A549 (cell line): Measurements from ENCODE around the gene CREM. TPM values are rescaled to one million over a fixed set of nuclear protein-coding genes. Genes with fewer than 3 reads are reported as not detected.

Experiments used
- ATAC-seq, 2 experiments: fragments of 200-7000 bp in 1 of 2; fragments of >200 bp in 1 of 2; cut with Nextera tagmentation in 1 of 2; cut with Tn5 transposase in 1 of 2; 3 replicates each; pipeline versions ENCODE4 v1.8.0 to v1.9.1; 2018 to 2020; ENCODE audit warnings: mild to moderate bottlenecking in 1 of 2, moderate library complexity in 1 of 2
- CTCF ChIA-PET: fragments of 300-600 bp; sonication (Branson Sonifier 250); formaldehyde crosslinking; extraction: SDS; loops from one replicate; lab custom pipeline; 2021; ENCODE audit warnings: antibody characterized with exemption, inconsistent platforms; lab: Yijun Ruan, JAX
- POLR2A ChIA-PET: fragments of 350-600 bp; formaldehyde crosslinking; extraction: SDS; loops from one replicate; lab custom pipeline; 2021; ENCODE audit warnings: antibody characterized with exemption, inconsistent platforms; lab: Yijun Ruan, JAX
- DNase-seq, 2 experiments: peaks; one replicate each; pipeline versions ENCODE4 v3.0.0 to v3.0.0-alpha.2; 2011 to 2016; ENCODE audit warnings: low read depth in 1 of 2, low spot score in 1 of 2
- FAIRE-seq: peaks from 2 replicates; lab custom pipeline; 2011; peaks lifted over from hg19 to GRCh38; lab: Jason Lieb, UNC
- H3K27ac ChIP-seq, 2 experiments: fragments of >200 bp; sonication (Bioruptor Twin); formaldehyde crosslinking; 3 replicates each; pipeline ENCODE4 v1.5.1; 2016 to 2017
- H3K4me1 ChIP-seq: fragments of >200 bp; sonication (Bioruptor Twin); formaldehyde crosslinking; 3 replicates; pipeline ENCODE4 v1.6.1; 2016
- H3K4me2 ChIP-seq: fragments of >200 bp; sonication (Bioruptor Twin); formaldehyde crosslinking; 3 replicates; pipeline ENCODE4 v1.6.1; 2016
- H3K4me3 ChIP-seq: fragments of >200 bp; sonication (Bioruptor Twin); formaldehyde crosslinking; 3 replicates; pipeline ENCODE4 v1.5.1; 2016
- H3K9me3 ChIP-seq: fragments of >200 bp; sonication (Bioruptor Twin); formaldehyde crosslinking; 3 replicates; pipeline ENCODE4 v1.6.1; 2016
- ATOH8 ChIP-seq: fragments of 250-450 bp; sonication (Bioruptor Pico); IDR thresholded peaks from 2 replicates; pipeline ENCODE4 v1.5.0; 2020; ENCODE audit warnings: low read depth, mild to moderate bottlenecking, moderate library complexity
- BHLHE40 ChIP-seq: IDR thresholded peaks from 2 replicates; pipeline ENCODE4 v1.6.1; 2012; ENCODE audit warnings: low read depth, low read length, inconsistent platforms
- CBX2 ChIP-seq: fragments of 200-600 bp; sonication (generic); IDR thresholded peaks from 2 replicates; pipeline ENCODE4 v1.6.1; 2016; ENCODE audit warnings: low read depth, mild to moderate bottlenecking, borderline replicate concordance
- CEBPB ChIP-seq, 2 experiments: fragments of >200 bp in 1 of 2; sonication (Bioruptor Twin) in 1 of 2; formaldehyde crosslinking in 1 of 2; IDR thresholded peaks; 2 replicates each; pipeline ENCODE4 v1.6.1; 2012 to 2016
- CHD2 ChIP-seq: fragments of 150-350 bp; IDR thresholded peaks from 2 replicates; pipeline ENCODE4 v1.6.1; 2014; ENCODE audit warnings: low read length; ENCODE audit not compliant: partially characterized antibody
- E2F6 ChIP-seq: IDR thresholded peaks from 2 replicates; pipeline ENCODE4 v1.6.1; 2012; ENCODE audit warnings: low read depth, borderline replicate concordance
- EHF ChIP-seq: fragments of 250-450 bp; sonication (Bioruptor Pico); IDR thresholded peaks from 2 replicates; pipeline ENCODE4 v1.5.0; 2020; ENCODE audit warnings: mild to moderate bottlenecking
- EHMT2 ChIP-seq: fragments of 200-600 bp; sonication (generic); IDR thresholded peaks from 2 replicates; pipeline ENCODE4 v1.6.1; 2016; ENCODE audit warnings: antibody characterized with exemption, low read depth, mild to moderate bottlenecking, moderate library complexity
- EP300 ChIP-seq, 2 experiments: fragments of >200 bp; sonication (Bioruptor Twin); formaldehyde crosslinking; IDR thresholded peaks; 2 replicates in 1 of 2; 3 replicates in 1 of 2; pipeline ENCODE4 v1.6.1; 2016 to 2017
- FOSL2 ChIP-seq, 2 experiments: fragments of 450-650 bp in 1 of 2; fragments of >200 bp in 1 of 2; sonication (Bioruptor Twin) in 1 of 2; formaldehyde crosslinking; IDR thresholded peaks; 2 replicates each; pipeline versions ENCODE4 v1.5.0 to v1.6.1; 2016 to 2020; ENCODE audit warnings: mild to moderate bottlenecking in 1 of 2, moderate library complexity in 1 of 2
- HDAC2 ChIP-seq: fragments of 200-600 bp; sonication (generic); IDR thresholded peaks from 2 replicates; pipeline ENCODE4 v1.6.1; 2016
- HMGXB4 ChIP-seq: fragments of 250-450 bp; sonication (Bioruptor Pico); IDR thresholded peaks from 2 replicates; pipeline ENCODE4 v1.5.0; 2021; ENCODE audit warnings: mild to moderate bottlenecking, moderate library complexity, borderline replicate concordance
- HOXB5 ChIP-seq: fragments of 250-450 bp; sonication (Bioruptor Pico); IDR thresholded peaks from 2 replicates; pipeline ENCODE4 v1.5.0; 2020; ENCODE audit warnings: mild to moderate bottlenecking, moderate library complexity
- JUN ChIP-seq, 2 experiments: fragments of >200 bp; sonication (Bioruptor Twin); formaldehyde crosslinking; IDR thresholded peaks; 2 replicates in 1 of 2; 3 replicates in 1 of 2; pipeline ENCODE4 v1.6.1; 2016 to 2017
- MAX ChIP-seq: IDR thresholded peaks from 2 replicates; pipeline ENCODE4 v1.6.1; 2012
- MAZ ChIP-seq: fragments of 150-350 bp; IDR thresholded peaks from 2 replicates; pipeline ENCODE4 v1.6.1; 2014; ENCODE audit warnings: antibody characterized with exemption, low read depth, low read length, borderline replicate concordance
- NPAS2 ChIP-seq: fragments of 250-450 bp; sonication (Bioruptor Pico); IDR thresholded peaks from 2 replicates; pipeline ENCODE4 v1.8.0; 2022; ENCODE audit warnings: mild to moderate bottlenecking, moderate library complexity, borderline replicate concordance
- PHF8 ChIP-seq: fragments of 200-600 bp; sonication (generic); IDR thresholded peaks from 2 replicates; pipeline ENCODE4 v1.6.1; 2016; ENCODE audit warnings: low read depth, mild to moderate bottlenecking, antibody characterized with exemption, moderate library complexity, borderline replicate concordance
- POLR2A ChIP-seq: IDR thresholded peaks from 2 replicates; pipeline ENCODE4 v1.6.1; 2012; ENCODE audit warnings: mild to moderate bottlenecking, low read length
- RAD21 ChIP-seq, 2 experiments: fragments of >200 bp in 1 of 2; sonication (Bioruptor Twin) in 1 of 2; formaldehyde crosslinking in 1 of 2; IDR thresholded peaks in 1 of 2; conservative IDR thresholded peaks in 1 of 2; 2 replicates in 1 of 2; 3 replicates in 1 of 2; pipeline ENCODE4 v1.6.1; 2012 to 2018; ENCODE audit warnings: inconsistent platforms in 1 of 2
- RARB ChIP-seq: fragments of 250-450 bp; sonication (Bioruptor Pico); IDR thresholded peaks from 2 replicates; pipeline ENCODE4 v1.8.0; 2021; ENCODE audit warnings: mild to moderate bottlenecking, moderate library complexity
- RFX5 ChIP-seq: fragments of 450-650 bp; IDR thresholded peaks from 2 replicates; pipeline ENCODE4 v1.7.1; 2014; ENCODE audit warnings: antibody characterized with exemption, mild to moderate bottlenecking, moderate library complexity
- RNF2 ChIP-seq: fragments of 200-600 bp; sonication (generic); IDR thresholded peaks from 2 replicates; pipeline ENCODE4 v1.6.1; 2016; ENCODE audit warnings: low read depth, mild to moderate bottlenecking, antibody characterized with exemption, moderate library complexity, borderline replicate concordance
- SMC3 ChIP-seq: fragments of >200 bp; sonication (Bioruptor Twin); formaldehyde crosslinking; IDR thresholded peaks from 3 replicates; pipeline ENCODE4 v1.6.1; 2018; ENCODE audit warnings: inconsistent platforms
- TP53 ChIP-seq: fragments of 250-450 bp; sonication (Bioruptor Pico); IDR thresholded peaks from 2 replicates; pipeline ENCODE4 v1.5.0; 2021; ENCODE audit warnings: mild to moderate bottlenecking, moderate library complexity
- ZFP36 ChIP-seq: fragments of 450-650 bp; IDR thresholded peaks from 2 replicates; pipeline ENCODE4 v1.6.1; 2014; ENCODE audit warnings: borderline replicate concordance; ENCODE audit not compliant: partially characterized antibody
- WGBS: methylation state at CpG from one replicate; pipeline ENCODE4 v1.1.6; 2017; ENCODE audit errors: missing lambda C conversion rate; 5-methylcytosine and 5-hydroxymethylcytosine counted together
- polyA minus RNA-seq: library from RNA; depleted of rRNA, polyadenylated mRNA; stranded (reverse); fragments of >200 nt; gene quantifications from 2 replicates; pipeline ENCODE4 v1.2.3, GENCODE V29; 2011; rRNA and poly(A)+ RNA removed
- polyA plus RNA-seq, 4 experiments: library from polyadenylated mRNA; depleted of rRNA in 3 of 4; stranded (reverse); fragments of >200 nt; fragmentation: RNase III in 1 of 4; extraction: RNeasy Plus Mini Kit Qiagen cat#74134 plus additional on column Dnase treatment in 1 of 4; gene quantifications; 2 replicates in 3 of 4; 3 replicates in 1 of 4; pipeline ENCODE4 v1.2.3, GENCODE V29; 2011 to 2017
- TF ChIP-seq, protein P1 (sequence below): fragments of >200 bp; sonication (Bioruptor Twin); formaldehyde crosslinking; IDR thresholded peaks from 3 replicates; pipeline ENCODE4 v1.6.1; 2016
- TF ChIP-seq, protein P2 (sequence below): IDR thresholded peaks from 2 replicates; pipeline ENCODE4 v1.6.1; 2012
- TF ChIP-seq, protein P3 (sequence below): fragments of >200 bp; sonication (Bioruptor Twin); formaldehyde crosslinking; IDR thresholded peaks from 3 replicates; pipeline ENCODE4 v1.5.1; 2016

Gene CREM
- polyA plus RNA-seq (2011; rRNA removed) (94.5 and 112 TPM in 2 replicates), polyA plus RNA-seq (2017; fragmentation: RNase III; extraction: RNeasy Plus Mini Kit Qiagen cat#74134 plus additional on column Dnase treatment) (47.2 to 56.6 TPM (median 53.3 TPM) in 3 replicates), polyA minus RNA-seq (27.7 and 33.3 TPM in 2 replicates)
- polyA plus RNA-seq (2012; cell fraction: cytosol; rRNA removed), result 38.7 and 43.8 TPM in 2 replicates
- polyA plus RNA-seq (2012; cell fraction: nucleus; rRNA removed), result 16.4 and 19.2 TPM in 2 replicates

DNA sequence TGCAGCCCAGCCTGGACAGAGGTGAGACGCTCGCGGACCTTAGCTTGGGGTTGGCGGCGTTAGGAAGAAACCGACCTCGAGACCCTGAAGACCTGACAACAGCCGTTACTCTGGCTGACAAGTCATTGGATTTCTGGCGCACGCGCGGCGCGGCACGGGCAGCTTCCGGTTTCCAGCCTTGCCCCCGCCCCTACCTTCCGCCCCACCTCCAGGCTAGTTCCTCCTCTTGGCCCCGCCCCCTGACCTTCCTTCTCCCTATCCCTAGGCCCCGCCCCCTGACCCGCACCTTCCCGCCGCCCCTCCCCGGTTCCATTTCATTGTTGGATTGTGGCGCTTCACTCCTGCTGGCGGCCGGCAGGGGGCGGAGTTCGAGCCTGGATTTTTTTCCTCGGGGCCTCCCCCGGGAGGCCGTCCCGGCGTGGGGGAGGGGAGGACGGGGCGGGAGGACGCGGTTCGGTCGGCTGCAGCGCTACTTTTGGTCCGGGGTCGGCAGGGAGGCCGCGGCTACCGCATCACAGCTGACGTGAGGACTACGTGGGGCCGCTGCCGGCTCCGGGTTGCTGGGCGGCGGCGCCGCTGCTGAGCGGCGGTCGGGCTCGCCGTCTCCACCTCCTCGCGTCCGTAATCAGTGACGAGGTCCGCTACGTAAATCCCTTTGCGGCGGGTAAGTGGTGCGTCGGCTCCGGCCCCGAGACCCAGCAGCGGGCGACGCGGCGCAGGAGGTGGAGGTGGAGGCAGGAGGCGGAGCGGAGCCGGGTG lies at the start of gene CREM:
Gene CREM, plus strand, starts transcription at position 317 of the 759 bp plus-strand sequence. CDS start 10,990 bp downstream, outside the sequence.
- Histone ChIP-seq H3K27ac (peak within 1 kb of the TSS; percentile 96 to 97), H3K9me3 (no peaks in the 10 kb centered on the region), H3K4me3 (peak within 1 kb of the TSS; percentile 87), H3K4me1 (peaks cover 28% of the 10 kb centered on the region; the same call in 2 of the 3 replicates)
- FAIRE-seq (no peak), ATAC-seq (peak; percentile 92 to 94)
- CTCF ChIA-PET, result interaction anchor here (0.6 to 15.7 kb wide), 32 partner anchors 9 to 1756 kb away, joined by 3 to 246 read pairs (median 4); no protein-coding TSS in a partner anchor
- TF ChIP-seq RAD21 (conservative IDR thresholded peaks at IDR 0.05 in 1 of 2, IDR thresholded peaks at IDR 0.05 in 1 of 2), result peak; percentile 58 to 81
- peak; percentile 74 for TF ChIP-seq RFX5
- TF ChIP-seq, protein P1, sequence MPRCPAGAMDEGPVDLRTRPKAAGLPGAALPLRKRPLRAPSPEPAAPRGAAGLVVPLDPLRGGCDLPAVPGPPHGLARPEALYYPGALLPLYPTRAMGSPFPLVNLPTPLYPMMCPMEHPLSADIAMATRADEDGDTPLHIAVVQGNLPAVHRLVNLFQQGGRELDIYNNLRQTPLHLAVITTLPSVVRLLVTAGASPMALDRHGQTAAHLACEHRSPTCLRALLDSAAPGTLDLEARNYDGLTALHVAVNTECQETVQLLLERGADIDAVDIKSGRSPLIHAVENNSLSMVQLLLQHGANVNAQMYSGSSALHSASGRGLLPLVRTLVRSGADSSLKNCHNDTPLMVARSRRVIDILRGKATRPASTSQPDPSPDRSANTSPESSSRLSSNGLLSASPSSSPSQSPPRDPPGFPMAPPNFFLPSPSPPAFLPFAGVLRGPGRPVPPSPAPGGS, result peak; percentile 15; the same call in 2 of the 3 replicates
- TF ChIP-seq CHD2, result peak; percentile 36
- no peak for TF ChIP-seq EHMT2
- TF ChIP-seq, protein P2, sequence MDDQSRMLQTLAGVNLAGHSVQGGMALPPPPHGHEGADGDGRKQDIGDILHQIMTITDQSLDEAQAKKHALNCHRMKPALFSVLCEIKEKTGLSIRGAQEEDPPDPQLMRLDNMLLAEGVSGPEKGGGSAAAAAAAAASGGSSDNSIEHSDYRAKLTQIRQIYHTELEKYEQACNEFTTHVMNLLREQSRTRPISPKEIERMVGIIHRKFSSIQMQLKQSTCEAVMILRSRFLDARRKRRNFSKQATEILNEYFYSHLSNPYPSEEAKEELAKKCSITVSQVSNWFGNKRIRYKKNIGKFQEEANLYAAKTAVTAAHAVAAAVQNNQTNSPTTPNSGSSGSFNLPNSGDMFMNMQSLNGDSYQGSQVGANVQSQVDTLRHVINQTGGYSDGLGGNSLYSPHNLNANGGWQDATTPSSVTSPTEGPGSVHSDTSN, result no peak
- peak; percentile 81 for TF ChIP-seq MAX
- TF ChIP-seq MAZ, result no peak
- no peak for TF ChIP-seq HOXB5 (CRISPR knock-in tag)
- TF ChIP-seq SMC3, result peak; percentile 91
- TF ChIP-seq EP300 (IDR thresholded peaks at IDR 0.05), result peak in 1 of 2 experiments; percentile 61; a peak in 1 of 5 replicates
- no peak for TF ChIP-seq HDAC2
- TF ChIP-seq TP53 (CRISPR knock-in tag), result no peak
- no peak for TF ChIP-seq CBX2
- no peak for TF ChIP-seq NPAS2
- TF ChIP-seq POLR2A, result peak; percentile 97
- TF ChIP-seq BHLHE40, result peak; percentile 73; the same call in 1 of the 2 replicates
- TF ChIP-seq RNF2, result no peak
- no peak for TF ChIP-seq RARB (CRISPR knock-in tag)
- 0 out of 2 replicates have a peak, but pooled peaks have one; percentile 79 for TF ChIP-seq ATOH8 (CRISPR knock-in tag)
- TF ChIP-seq, protein P3, sequence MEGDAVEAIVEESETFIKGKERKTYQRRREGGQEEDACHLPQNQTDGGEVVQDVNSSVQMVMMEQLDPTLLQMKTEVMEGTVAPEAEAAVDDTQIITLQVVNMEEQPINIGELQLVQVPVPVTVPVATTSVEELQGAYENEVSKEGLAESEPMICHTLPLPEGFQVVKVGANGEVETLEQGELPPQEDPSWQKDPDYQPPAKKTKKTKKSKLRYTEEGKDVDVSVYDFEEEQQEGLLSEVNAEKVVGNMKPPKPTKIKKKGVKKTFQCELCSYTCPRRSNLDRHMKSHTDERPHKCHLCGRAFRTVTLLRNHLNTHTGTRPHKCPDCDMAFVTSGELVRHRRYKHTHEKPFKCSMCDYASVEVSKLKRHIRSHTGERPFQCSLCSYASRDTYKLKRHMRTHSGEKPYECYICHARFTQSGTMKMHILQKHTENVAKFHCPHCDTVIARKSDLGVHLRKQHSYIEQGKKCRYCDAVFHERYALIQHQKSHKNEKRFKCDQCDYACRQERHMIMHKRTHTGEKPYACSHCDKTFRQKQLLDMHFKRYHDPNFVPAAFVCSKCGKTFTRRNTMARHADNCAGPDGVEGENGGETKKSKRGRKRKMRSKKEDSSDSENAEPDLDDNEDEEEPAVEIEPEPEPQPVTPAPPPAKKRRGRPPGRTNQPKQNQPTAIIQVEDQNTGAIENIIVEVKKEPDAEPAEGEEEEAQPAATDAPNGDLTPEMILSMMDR, result peak; percentile 77
- peak; percentile 93 for TF ChIP-seq E2F6
- TF ChIP-seq EHF (CRISPR knock-in tag), result no peak
- TF ChIP-seq FOSL2 (IDR thresholded peaks at IDR 0.05), result no peak
- no peak for TF ChIP-seq FOSL2 (CRISPR knock-in tag; IDR thresholded peaks at IDR 0.05)
- peak; percentile 72; the same call in 1 of the 2 replicates for TF ChIP-seq HMGXB4 (CRISPR knock-in tag)
- peak; percentile 24 for TF ChIP-seq PHF8
- no peak for TF ChIP-seq ZFP36
- TF ChIP-seq CEBPB (IDR thresholded peaks at IDR 0.05), result no peak
- TF ChIP-seq JUN (IDR thresholded peaks at IDR 0.05), result peak; percentile 68 to 88; a peak in 4 of 5 replicates
- TF ChIP-seq, all 56 proteins: peak for 15
- WGBS, result 2% methylated on average over 37 of the region's 80 CpGs
- peak; percentile 85 to 98 for DNase-seq
- POLR2A ChIA-PET, result interaction anchor here (0.7 to 3.4 kb wide), 16 partner anchors 8 to 197 kb away, joined by 3 to 64 read pairs (median 4); partner anchors contain the start of gene CUL2
- peak within 1 kb of the TSS; percentile 82 for H3K4me2 ChIP-seq
